Measurements from ENCODE around the gene ENTHD1. TPM values are rescaled to one million over a fixed set of nuclear protein-coding genes. Genes with fewer than 3 reads are reported as not detected.

Gene ENTHD1
- total RNA-seq, 1 donor: not detected

GRCh38 chr22:39917197-39917643 is 23.7 kb upstream of the ENTHD1 start:
- TF ChIP-seq, protein P1, sequence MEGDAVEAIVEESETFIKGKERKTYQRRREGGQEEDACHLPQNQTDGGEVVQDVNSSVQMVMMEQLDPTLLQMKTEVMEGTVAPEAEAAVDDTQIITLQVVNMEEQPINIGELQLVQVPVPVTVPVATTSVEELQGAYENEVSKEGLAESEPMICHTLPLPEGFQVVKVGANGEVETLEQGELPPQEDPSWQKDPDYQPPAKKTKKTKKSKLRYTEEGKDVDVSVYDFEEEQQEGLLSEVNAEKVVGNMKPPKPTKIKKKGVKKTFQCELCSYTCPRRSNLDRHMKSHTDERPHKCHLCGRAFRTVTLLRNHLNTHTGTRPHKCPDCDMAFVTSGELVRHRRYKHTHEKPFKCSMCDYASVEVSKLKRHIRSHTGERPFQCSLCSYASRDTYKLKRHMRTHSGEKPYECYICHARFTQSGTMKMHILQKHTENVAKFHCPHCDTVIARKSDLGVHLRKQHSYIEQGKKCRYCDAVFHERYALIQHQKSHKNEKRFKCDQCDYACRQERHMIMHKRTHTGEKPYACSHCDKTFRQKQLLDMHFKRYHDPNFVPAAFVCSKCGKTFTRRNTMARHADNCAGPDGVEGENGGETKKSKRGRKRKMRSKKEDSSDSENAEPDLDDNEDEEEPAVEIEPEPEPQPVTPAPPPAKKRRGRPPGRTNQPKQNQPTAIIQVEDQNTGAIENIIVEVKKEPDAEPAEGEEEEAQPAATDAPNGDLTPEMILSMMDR (IDR thresholded peaks at IDR 0.05; ENCODE audit: extremely low read depth, low read depth, low read length): no peak
- H3K4me3 ChIP-seq (ENCODE audit: insufficient read depth, low read length): no peak overlapping the region
- H2AFZ ChIP-seq (ENCODE audit: low read length): no peak overlapping the region
- DNase-seq (ENCODE audit: insufficient read length, low spot score, missing footprints): no peak
- H3K27ac ChIP-seq (ENCODE audit: low read depth, low read length): no peak overlapping the region
- H3K36me3 ChIP-seq (ENCODE audit: insufficient read depth, low read length): no peaks in the 10 kb centered on the region
- peaks cover 21% of the 10 kb centered on the region for H3K27me3 ChIP-seq (ENCODE audit: insufficient read depth, low read length)
- no peak overlapping the region for H3K4me2 ChIP-seq (ENCODE audit: insufficient read depth, low read length)
- no peaks in the 10 kb centered on the region for H3K9me3 ChIP-seq (ENCODE audit: low read depth, low read length)
- no peaks in the 10 kb centered on the region for H4K20me1 ChIP-seq (ENCODE audit: insufficient read depth, low read length)
- no peaks in the 10 kb centered on the region for H3K79me2 ChIP-seq (ENCODE audit: insufficient read depth, low read length)
- H3K4me1 ChIP-seq (ENCODE audit: insufficient read depth, low read length): no peaks in the 10 kb centered on the region

GRCh38 chr22:39916496-39916895 is 22.9 kb upstream of the ENTHD1 start:
- TF ChIP-seq, protein P1 (IDR thresholded peaks at IDR 0.05; ENCODE audit: extremely low read depth, low read depth, low read length): no peak
- Histone ChIP-seq H3K4me2 (ENCODE audit: insufficient read depth, low read length) (no peak overlapping the region), H3K4me3 (ENCODE audit: insufficient read depth, low read length) (no peak overlapping the region), H3K4me1 (ENCODE audit: insufficient read depth, low read length) (no peaks in the 10 kb centered on the region), H2AFZ (ENCODE audit: low read length) (no peak overlapping the region), H3K79me2 (ENCODE audit: insufficient read depth, low read length) (no peaks in the 10 kb centered on the region), H3K9me3 (ENCODE audit: low read depth, low read length) (no peaks in the 10 kb centered on the region), H3K27me3 (ENCODE audit: insufficient read depth, low read length) (peaks cover 21% of the 10 kb centered on the region), H4K20me1 (ENCODE audit: insufficient read depth, low read length) (no peaks in the 10 kb centered on the region), H3K27ac (ENCODE audit: low read depth, low read length) (no peak overlapping the region), H3K36me3 (ENCODE audit: insufficient read depth, low read length) (no peaks in the 10 kb centered on the region)
- DNase-seq (ENCODE audit: insufficient read length, low spot score, missing footprints): no peak

GRCh38 chr22:39915295-39915726 is 21.8 kb upstream of the ENTHD1 start:
- Histone ChIP-seq H3K36me3 (ENCODE audit: insufficient read depth, low read length) (no peaks in the 10 kb centered on the region), H3K4me2 (ENCODE audit: insufficient read depth, low read length) (no peak overlapping the region), H3K4me3 (ENCODE audit: insufficient read depth, low read length) (no peak overlapping the region), H3K9me3 (ENCODE audit: low read depth, low read length) (no peaks in the 10 kb centered on the region), H3K27me3 (ENCODE audit: insufficient read depth, low read length) (peaks cover 21% of the 10 kb centered on the region), H4K20me1 (ENCODE audit: insufficient read depth, low read length) (no peaks in the 10 kb centered on the region), H3K27ac (ENCODE audit: low read depth, low read length) (no peak overlapping the region), H3K4me1 (ENCODE audit: insufficient read depth, low read length) (no peaks in the 10 kb centered on the region), H2AFZ (ENCODE audit: low read length) (no peak overlapping the region), H3K79me2 (ENCODE audit: insufficient read depth, low read length) (no peaks in the 10 kb centered on the region)
- no peak for DNase-seq (ENCODE audit: insufficient read length, low spot score, missing footprints)
- TF ChIP-seq, protein P1 (IDR thresholded peaks at IDR 0.05; ENCODE audit: extremely low read depth, low read depth, low read length): no peak

DNA sequence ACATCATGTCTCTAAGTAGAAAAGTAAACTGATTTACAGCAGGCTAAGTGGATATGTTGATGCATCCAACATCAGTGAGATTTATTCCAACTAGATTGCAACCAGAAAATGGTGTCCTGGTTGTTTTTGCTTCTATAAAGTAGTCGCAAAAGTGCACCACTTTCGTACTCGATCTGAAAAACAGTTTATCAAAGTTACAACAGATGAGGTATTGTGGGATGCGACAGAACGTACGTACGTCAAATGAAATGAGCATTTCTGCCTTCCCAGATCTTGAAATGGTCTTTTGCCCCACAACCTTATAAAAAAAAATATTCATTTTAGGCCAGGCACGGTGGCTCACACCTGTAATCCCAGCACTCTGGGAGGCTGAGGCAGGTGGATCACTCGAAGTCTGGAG is 21.0 kb upstream of the ENTHD1 start:
- Histone ChIP-seq H2AFZ (ENCODE audit: low read length) (no peak overlapping the region), H3K4me3 (ENCODE audit: insufficient read depth, low read length) (no peak overlapping the region), H3K36me3 (ENCODE audit: insufficient read depth, low read length) (no peaks in the 10 kb centered on the region), H3K27me3 (ENCODE audit: insufficient read depth, low read length) (peaks cover 19% of the 10 kb centered on the region), H3K4me2 (ENCODE audit: insufficient read depth, low read length) (no peak overlapping the region), H4K20me1 (ENCODE audit: insufficient read depth, low read length) (no peaks in the 10 kb centered on the region), H3K9me3 (ENCODE audit: low read depth, low read length) (no peaks in the 10 kb centered on the region), H3K4me1 (ENCODE audit: insufficient read depth, low read length) (no peaks in the 10 kb centered on the region), H3K27ac (ENCODE audit: low read depth, low read length) (no peak overlapping the region), H3K79me2 (ENCODE audit: insufficient read depth, low read length) (no peaks in the 10 kb centered on the region)
- DNase-seq (ENCODE audit: insufficient read length, low spot score, missing footprints): no peak
- TF ChIP-seq, protein P1 (IDR thresholded peaks at IDR 0.05; ENCODE audit: extremely low read depth, low read depth, low read length): no peak
